Central memory CD4-positive, alpha-beta T cell (primary cell): ENCODE data around the gene CDR2.
A peak's percentile ranks its signal among the peaks of the same experiment; 100 is the strongest.
"Not testable (repeated sequence)": the region's sequence is repeated elsewhere in the genome, so short reads cannot be mapped to it uniquely, and the experiment has no call there.

ENCODE experiments used
- DNase-seq: peaks from one replicate; pipeline ENCODE4 v3.0.0; 2022
- total RNA-seq, 3 experiments: gene quantifications; one replicate each; lab custom pipeline; 2026; lab: John Stamatoyannopoulos, UW

Gene CDR2
- 69.5 to 177 (median 92.4) reads per million in 3 experiments for total RNA-seq

DNA sequence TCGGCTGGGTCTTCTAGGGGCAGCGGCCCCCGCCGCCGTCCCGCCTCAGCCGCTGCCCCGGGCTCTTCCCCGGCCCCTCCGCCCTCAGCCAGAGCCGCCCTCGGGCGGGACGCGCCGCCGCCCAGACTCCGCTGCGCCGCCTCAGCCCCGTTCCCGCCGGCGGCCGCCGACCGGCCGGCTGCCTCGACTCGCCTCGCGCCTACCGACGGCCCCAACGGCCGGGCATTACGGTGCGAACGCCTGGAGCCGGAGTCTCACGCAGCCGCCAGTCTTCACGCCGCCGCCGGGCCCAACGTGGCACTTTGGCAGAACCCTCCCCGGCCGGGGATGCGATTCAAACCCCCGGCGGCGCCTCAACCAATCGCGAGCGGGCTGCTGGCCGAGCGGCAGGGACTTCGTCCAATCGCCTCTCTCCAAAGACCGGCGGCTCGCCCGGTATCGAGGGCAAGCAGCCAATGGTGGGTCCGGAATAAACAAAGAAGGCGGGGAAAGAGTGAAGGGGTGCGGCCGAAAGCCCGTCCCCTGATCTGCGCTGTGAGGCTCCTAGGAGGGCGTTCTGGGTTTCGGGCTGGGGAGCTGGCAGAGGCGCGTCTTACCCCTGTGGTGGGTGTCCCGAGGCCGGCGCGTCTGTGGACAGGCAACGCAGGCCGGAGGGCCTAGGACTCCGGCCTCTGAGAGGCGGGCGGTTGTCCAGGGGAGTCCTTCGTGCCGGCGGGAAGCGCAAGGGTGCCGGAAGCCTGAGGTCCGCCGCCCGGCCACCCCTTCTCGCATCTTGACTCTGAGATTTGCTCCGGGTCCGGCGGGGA lies at the start of gene CDR2:
Gene CDR2 (minus strand): TSS at position 309 of the 806 bp plus-strand sequence. CDS start 310 bp downstream, outside the sequence.
- peak; percentile 98 for DNase-seq

DNA sequence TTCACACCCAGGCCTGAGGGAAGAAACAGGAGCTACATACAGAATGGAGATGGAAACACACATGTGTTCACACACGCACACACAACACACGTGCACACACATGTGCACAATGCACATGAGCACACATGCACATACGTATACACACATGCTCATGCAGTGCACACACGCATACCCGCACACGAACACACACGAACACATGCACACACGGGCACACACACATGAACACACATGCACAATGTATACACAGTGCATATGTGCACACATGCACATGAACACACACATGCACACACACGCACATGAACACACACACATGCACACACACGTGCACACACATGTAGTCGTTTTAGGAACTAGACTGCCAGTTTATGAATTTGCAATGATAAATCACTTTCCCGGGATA lies 49.3 kb upstream of the CDR2 start:
- no peak for DNase-seq

DNA sequence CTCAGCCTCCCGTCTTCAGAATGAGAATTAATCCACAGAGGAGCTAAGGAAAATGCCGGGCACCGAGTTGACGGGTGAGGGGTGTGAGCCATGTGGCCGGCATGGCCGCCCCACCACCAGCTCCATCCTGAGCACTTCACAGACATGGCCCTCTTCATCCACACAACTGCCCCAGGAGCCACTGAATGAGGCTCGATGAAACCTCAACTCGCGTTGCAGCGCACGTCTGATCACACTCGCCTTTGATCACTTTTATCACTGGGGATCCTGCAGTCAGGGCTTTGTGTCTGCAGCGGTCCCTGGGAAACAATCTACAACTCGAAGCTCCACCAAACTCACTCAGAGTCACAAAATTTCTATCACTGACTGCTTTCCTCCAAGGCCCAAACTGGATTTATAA lies 46.7 kb upstream of the CDR2 start:
- no peak for DNase-seq

DNA sequence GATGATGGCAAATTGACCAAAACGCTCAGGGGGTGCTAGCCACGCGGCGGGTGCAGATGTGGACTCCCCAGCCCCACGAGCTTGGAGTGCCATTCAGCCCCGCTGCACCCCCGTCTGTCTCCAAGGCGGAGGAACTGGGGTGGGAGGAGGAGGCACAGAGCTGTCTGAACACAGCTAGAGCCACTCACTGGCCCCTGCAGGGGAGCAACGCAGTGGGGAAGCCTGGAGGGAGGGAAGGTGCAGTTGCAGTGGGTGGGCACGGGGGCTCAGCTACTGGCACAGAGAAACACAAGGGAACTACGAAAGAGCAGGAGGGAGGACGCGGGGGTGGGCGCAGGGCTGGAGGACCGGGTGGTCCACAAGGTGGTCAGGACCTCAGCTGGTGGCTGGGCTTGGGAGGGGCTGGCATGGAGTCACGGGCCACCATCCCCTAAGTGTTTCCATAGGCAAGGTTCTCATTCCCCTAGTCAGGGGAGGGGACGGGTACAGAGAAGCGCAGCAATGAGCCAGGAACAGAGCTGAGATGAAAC lies 46.3 kb upstream of the CDR2 start:
- DNase-seq: no peak

DNA sequence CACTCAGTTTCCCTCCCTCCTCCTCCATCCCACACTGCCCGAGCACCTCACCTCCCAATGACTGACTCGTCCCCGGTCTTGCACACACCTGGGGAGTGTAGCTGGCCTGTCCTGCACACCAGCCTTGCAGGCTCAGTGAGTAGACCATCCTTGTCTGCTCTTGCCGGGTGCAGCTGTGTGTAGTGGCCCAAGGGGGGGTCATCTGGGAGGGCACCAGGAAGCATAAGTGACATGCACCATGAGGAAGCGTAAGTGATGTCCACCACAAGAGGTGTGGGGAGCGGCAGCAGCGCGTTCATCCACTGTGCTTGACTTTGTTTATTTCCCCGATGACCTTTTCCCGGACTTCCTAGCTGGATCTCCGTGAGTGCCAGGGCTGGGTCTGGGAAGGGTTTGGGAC lies 45.5 kb upstream of the CDR2 start:
- DNase-seq: no peak

DNA sequence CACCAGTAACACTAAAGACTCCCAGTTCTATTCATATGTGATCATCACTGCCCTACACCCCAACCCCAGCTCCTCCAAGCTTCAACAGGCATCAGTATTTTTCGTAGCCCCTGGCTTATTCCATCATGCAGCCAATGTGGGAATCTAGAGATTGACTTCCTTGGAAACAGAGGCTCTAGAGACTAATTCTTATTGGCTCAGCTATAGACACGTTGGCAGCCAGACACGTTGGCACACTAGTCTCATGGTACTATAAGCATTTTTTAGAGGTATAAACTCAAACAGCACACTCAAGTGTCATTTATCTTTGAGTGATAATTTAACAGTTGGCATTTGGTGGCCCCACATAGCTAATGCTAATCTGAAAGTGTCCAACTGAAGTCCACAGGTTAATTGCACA lies 44.4 kb upstream of the CDR2 start:
- DNase-seq: no peak

DNA sequence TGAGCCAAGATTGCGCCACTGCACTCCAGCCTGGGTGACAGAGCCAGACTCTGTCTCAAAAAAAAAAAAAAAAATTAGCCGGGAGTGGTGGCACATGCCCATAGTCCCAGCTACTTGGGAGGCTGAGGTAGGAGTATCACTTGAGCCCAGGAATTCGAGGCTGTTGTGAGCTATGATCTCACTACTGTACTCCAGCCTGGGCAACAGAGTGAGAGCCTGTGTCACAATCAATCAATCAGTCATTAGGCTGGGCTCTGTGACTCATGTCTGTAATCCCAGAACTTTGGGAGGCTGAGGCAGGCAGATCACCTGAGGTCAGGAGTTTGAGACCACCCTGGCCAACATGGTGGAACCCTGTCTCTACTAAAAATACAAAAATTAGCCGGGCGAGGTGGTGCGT lies 43.4 kb upstream of the CDR2 start:
- not testable (repeated sequence) for DNase-seq

DNA sequence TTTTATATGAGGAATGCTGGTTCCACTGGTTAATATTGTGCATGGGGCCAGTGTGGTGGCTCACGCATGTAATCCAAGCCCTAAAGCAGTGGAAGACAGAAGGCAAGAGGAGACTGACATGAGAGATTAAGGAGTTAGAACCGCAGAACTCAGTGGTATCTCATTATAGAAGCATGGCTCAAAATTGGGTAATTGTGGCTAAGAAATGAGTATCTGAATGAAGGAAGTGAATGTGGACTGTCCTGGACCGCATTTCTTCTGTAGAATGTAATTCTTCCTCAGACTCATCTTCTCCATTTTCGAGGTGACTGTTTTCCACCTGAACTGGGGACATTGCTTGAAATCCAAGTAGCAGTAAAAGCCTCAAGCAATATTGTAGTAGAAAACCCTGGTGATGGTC lies 42.6 kb upstream of the CDR2 start:
- DNase-seq: no peak

DNA sequence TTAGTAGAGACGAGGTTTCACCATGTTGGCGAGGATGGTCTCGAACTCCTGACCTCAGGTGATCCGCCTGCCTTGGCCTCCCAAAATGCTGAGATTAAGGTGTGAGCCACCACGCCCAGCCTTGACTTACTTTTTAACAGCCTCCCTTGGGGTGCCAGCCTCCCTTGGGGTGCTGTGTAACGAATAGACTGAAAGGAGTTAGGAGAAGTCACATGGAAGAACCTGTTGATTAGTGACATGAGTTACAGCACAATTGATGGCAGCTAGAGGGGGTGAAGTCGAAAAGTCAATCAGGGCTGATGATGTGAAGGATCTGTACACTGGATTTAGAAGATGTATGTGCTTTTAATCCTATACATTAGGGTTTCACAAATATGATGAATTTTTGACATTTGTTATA lies 39.4 kb upstream of the CDR2 start:
- no peak for DNase-seq

DNA sequence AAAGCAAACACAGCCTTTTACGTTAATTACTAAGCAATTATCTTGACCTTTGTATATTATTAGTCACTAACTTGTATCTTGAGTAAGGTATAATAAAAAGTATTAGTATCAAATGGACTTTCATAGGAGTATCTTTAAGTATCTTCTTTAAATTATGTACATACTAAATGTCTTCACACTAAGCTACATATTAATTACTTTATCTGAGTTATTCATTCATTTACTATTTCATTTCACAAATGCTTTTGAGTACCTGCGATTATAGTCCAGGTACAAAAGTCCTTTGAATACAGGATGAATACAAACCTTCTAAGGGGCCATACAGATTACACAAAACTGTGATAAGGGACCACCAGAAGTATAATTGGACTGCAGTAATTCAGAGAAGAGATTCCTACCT lies 33.1 kb upstream of the CDR2 start:
- DNase-seq: no peak

DNA sequence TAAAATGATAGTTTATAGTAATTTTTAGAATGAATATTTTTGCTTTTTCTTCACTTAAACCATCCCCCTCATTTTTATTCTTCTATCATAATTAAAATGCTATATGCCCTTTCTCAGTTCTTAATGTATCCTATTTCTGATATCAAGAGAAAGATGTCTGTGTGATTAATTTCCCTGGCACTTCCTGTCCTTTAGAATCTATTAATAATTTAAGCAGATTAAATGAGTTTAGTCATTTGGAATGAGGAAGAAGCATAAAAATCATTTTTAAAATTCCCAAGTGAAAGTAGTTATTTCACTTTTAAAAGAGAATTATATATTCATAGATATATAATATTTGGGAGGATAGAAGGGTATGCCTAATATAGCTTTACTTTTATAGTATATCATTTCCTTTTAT lies 27.8 kb upstream of the CDR2 start:
- no peak for DNase-seq

DNA sequence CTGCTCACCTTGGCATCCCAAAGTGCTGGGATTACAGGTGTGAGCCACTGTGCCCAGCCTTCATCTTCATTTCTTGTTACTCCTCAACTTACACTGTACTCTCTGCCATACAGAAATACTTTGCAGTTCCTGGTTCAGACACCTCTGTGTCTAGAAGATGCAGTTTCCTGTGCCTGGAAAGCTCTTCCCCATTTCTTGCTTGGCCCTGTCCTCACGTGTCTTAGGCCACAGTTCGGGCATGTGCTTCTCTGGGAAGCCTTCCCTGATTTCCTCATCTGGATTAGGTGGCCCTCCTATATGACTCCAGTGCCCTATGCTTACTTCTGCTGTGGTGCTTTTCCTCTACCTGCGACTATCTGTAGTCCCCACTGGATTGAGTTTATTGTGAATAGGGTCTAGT lies 26.5 kb upstream of the CDR2 start:
- no peak for DNase-seq

DNA sequence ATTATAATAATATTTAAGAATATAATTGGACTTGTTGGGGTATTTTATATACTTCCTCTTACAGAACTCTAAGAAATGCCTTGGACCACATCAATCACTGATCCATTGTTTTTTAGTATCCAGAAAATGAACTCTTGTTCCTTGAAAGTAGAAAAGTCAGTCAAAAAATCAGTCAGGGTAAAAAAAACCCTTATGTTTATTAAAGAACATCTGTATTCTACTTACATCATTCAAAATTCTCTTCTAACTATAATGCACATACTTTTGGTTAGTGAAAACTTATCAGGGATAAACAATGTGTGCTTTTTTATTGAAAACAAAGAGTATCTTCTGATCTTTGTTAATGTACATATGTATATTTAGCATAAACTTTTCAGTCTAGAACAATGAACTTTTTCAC lies 23.5 kb upstream of the CDR2 start:
- no peak for DNase-seq

DNA sequence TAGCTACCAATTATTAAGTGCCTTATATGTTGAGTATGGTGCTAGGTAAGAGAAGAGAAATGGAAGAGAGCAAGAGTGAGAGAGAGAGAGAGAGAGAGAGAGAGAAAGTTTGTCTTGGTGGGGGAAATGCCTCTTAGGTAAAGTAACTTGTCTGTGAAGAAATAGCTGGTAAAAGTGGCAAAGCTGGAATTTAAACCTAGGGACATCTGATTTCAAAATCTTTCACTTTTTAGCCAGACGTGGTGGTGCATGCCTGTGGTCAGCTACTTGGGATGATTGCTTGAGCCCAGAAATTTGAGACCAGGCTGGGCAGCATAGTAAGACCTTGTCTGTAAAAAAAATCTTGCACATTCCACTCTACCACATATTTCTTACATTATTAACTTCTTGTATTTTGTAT lies 23.0 kb upstream of the CDR2 start:
- DNase-seq: no peak

DNA sequence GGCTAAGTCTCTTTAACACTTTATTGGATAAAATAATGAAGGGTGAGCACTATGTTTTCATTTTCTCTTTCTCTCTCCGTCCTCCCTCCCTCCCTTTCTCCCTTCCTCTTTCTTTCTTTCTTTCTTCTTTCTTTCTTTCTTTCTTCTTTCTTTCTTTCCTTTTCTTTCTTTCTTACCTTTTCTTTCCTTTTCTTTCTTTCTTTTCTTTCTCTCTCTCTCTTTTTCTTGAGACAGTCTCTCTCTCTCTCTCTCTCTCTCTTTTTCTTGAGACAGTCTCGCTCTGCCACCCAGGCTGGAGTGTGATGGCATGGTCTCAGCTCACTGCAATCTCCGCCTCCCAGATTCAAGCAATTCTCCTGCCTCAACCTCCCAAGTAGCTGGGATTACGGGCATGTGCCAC lies 21.5 kb upstream of the CDR2 start:
- no peak for DNase-seq

DNA sequence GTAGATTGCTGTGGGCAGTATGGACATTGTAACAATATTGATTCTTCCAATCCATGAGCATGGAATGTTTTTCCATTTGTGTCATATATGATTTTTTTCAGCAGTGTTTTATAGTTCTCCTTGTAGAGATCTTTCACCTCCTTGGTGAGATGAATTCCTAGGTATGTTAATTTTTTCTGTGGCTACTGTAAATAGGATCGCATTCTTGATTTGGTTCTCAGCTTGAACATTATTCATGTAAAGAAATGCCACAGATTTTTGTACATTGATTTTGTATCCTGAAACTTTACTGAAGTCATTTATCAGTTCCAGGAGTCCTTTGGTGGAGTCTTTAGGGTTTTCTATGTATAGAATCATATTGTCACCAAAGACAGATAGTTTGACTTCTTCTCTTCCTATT lies 19.7 kb upstream of the CDR2 start:
- DNase-seq: no peak

DNA sequence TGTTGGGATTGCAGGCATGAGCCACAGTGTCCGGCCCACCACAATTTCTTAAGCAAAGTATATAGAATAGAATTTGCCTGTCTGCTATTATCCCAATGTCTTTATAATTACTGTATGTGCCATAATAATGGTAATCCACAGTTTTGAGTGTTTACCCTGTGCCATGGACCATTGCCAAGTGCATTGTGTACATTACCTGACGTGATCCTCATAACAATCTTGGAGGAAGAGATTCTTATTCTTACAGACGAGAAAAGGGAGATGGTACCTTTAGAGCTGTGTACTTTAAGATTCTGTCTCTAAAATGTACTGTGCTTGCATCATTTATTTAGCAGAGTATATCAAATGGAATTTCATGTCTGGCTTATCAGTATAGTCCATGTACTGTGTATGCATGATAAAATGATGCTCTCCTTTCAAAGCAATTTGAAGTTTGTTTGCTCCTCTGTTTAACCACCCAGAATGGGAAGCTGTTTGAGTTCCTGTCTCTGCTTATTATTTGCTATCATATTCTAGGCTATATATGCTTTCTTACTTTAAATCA lies 13.8 kb upstream of the CDR2 start:
- no peak for DNase-seq

DNA sequence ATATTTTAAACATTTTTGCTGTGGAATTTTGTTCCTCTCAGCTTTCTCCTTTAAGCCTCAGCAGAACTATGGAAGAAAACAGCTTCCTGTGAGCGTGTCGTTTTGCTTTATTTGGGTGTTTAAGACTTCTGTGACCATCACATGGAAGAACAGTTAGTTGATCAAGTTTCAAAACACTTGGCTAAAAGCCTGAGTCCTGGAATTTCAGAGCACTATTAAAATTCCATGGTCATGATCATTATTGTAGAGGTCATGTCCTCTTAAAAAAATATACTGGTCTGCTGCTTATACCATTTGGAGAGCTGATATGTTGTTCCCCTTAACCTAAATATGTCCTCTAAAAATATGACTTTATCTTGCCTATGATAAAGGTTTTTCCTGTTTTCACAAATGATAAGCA lies 12.6 kb upstream of the CDR2 start:
- DNase-seq: no peak

DNA sequence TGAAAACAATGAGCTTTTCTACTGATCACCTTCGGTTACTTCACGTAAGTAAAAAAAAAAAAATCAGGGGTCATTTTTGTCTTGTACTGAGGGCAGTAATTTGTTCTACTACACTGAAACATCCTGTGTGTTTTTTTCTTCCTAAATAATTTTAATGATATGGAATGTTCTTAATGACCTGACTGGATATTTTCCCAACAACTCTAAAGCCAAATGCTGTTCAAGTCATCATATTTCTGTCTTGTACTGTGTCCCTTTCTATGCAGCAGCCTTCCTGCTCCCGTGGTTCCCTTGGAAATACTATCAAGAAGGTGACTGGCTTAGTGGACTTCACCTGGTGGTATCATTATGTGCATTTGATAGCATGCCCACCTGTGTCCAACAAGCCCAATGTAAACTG lies 10.8 kb upstream of the CDR2 start:
- no peak for DNase-seq

DNA sequence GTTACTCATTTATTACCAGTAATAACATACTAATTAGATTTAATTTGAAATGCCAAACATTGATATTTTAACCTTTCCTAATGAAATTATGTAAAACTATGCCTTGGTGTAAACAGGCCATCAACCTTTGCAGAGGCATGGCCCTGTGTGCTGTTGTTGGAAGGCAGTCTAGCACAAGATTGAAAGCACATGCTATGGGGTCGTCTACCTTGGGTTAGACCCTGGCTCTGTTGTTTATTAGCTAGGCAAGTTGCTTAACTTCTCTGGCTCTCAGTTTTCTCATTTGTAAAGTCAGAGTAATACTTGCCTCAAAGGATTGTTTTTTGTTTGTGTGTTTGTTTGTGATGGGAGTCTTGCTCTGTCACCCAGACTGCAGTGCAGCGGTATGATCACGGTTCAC lies 9.4 kb upstream of the CDR2 start:
- no peak for DNase-seq

DNA sequence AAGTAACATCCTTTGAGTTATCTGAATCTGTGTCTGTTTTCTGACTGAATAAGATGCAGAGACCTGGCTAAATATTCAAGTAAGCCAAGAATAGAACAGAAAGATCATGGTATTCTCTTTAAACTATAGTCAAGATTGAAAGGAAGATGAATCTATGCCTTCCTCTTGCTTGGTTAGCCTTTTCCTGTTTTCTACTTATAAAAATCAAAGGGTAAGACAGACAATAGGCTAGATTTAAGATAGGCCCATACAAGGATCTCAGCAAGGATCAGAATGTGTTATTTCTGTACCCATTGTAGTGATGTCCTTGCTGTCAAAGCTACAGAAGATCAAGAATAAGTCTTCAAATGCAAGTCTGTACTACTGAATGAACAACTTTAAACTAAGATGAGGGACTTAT lies 7.0 kb upstream of the CDR2 start:
- no peak for DNase-seq

DNA sequence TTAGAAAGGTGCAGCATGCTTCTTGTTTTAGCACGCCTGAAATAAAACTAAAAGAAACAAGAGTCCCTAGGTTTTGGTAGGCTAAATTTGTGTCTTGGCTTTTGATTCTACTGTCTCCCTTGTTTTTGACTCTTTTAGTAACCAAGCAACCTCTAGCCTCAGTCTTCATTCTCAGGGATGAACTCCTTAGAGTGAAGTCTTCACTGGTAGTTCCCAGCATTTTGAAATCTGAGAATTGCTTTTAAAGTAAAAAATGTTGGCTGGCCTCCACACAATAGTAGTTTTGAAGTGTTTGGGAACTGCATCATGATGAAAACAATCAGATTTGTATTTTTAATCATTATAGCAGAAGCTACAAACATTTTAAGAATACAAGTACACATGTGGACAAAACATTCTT lies 6.1 kb upstream of the CDR2 start:
- DNase-seq: no peak

DNA sequence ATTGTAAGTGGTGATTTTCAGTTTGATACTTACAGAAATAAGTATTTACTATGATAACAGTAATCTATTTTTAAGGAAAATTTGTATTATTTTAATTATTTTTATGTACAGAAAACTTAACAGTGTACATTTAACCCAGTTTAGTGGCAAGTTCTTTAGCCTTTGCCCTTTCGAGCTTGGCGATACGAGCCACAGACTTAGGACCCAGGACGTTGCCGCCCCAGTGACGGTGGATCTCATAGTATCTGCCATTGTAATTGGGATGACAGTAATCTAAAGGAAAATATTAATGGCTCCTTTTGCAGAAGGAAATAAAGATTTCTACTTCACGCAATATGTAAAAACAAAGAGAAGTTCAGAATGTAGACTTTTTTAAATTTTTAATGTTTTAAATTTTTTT lies 5.2 kb upstream of the CDR2 start:
- DNase-seq: no peak

DNA sequence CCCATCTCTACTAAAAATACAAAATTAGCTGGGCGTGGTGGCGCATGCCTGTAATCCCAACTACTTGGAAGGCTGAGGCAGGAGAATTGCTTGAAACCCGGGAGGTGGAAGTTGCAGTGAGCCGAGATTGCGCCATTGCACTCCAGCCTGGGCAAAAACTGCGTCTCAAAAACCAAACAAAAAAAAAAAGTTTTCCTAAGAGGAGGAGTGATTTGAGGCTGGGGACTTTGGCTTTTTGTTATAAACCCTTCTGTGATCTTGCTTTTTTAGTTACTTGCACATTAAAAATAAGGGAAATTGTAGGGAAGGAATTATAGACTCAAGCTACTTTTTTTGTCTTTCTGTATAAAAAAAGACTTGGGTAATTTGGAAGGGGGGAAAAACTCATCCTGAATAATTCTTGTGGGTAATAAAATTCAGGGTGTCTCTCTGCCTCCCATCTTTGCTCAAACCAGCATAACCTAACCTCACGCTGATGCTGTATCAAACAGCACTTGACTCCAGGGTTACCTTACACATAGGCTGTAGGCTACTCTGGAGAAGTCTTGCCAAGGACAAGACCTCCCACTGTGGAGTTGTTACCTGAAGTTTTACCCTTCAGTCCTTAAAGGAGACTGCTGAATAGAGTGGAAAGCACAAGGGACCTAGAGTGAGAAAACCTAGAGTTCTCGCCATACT lies 1.7 kb upstream of the CDR2 start:
- DNase-seq: no peak
